ENCODE results near the gene TMEM92. TPM values are rescaled to one million over a fixed set of nuclear protein-coding genes. Genes with fewer than 3 reads are reported as not detected.

TMEM92 gene
- total and polyA plus RNA-seq, 10 of the 15 experiments (the other 5 are each of a cell fraction or from before 2014, with no cell fraction given), result 0.11 to 1.2 (median 0.32) TPM

DNA sequence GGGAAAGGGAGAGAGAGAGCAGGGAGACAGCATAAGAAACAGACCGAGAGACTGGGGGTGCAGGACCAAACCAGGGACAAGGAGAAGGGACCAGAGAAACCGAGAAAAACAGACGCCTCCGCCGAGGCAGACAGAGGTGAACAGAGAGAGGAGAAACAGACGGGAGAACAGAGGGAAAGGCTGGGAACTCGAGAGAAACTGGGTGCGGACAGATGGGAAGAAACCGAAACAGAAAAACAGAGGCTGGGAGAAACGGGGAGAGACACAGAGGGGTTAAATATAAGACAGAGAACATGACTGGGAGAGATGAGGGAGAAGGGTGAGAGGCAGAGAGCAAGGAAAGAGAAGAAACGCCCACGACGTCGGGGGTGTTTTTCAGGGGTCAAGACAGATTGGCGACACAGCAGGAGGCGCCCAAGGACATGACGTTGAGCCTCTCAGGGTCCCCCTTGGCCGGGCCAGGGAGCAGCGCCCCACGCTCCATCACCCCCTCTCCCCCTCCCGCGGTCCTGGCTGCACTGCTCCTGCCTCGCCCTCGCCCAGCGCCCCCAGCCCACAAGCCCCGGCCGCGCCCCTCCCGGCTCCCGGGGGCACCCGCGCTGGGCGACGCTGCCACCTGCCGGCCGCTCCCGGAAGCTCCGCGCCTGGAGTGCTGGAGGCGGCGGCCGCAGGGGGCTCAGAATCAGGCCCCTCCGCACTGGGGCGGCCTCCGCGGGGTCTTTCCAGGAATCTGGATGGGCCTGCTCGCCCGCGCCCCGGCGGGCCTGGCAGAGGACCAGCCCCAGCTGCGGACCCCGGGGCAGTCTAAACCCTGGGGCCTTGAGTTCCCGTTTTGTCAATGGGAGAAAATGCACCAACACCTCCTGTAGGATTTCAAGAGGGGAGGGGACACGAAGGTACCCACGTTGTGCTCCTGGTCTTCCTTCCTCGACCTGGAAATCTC lies 1.3 kb upstream of the TMEM92 start (continued):
- TF ChIP-seq BHLHE40 (IDR thresholded peaks at IDR 0.05; ENCODE audit: borderline replicate concordance in 1 of 2, low read depth in 2 of 2, low read length in 1 of 2) (peak in 1 of 2 experiments; percentile 17; a peak in 1 of 4 replicates), NR2F1 (conservative IDR thresholded peaks at IDR 0.05) (peak; percentile 84), HCFC1 (IDR thresholded peaks at IDR 0.05; ENCODE audit: low read length) (no peak), POLR2AphosphoS2 (IDR thresholded peaks at IDR 0.05; ENCODE audit: low read depth, low read length) (no peak), GATAD2B (conservative IDR thresholded peaks at IDR 0.05; ENCODE audit: low read depth) (peak; percentile 66; the same call in 1 of the 2 replicates), LARP7 (IDR thresholded peaks at IDR 0.05) (no peak; the same call in none of the 2 replicates), KAT2A (conservative IDR thresholded peaks at IDR 0.05; ENCODE audit: control insufficient read depth, low read depth, low read length) (no peak), NBN (IDR thresholded peaks at IDR 0.05) (peak; percentile 72; the same call in 1 of the 2 replicates), PBX3 (IDR thresholded peaks at IDR 0.05; ENCODE audit: insufficient replicate concordance, low read depth, low read length) (no peak), HSF1 (IDR thresholded peaks at IDR 0.05; ENCODE audit: low read depth, low read length) (no peak), NFYA (IDR thresholded peaks at IDR 0.05; ENCODE audit: borderline replicate concordance, low read depth, low read length) (no peak), SMC3 (IDR thresholded peaks at IDR 0.05; ENCODE audit: borderline replicate concordance, low read length) (peak; percentile 32; the same call in 1 of the 2 replicates), NRF1 (conservative IDR thresholded peaks at IDR 0.05; ENCODE audit: low read depth, low read length) (no peak), IKZF1 (conservative IDR thresholded peaks at IDR 0.05) (0 out of 2 replicates have a peak, but pooled peaks have one; percentile 65), STAT1 (conservative IDR thresholded peaks at IDR 0.05) (no peak), USF2 (IDR thresholded peaks at IDR 0.05; ENCODE audit: borderline replicate concordance, low read depth, low read length) (no peak), SRF (IDR thresholded peaks at IDR 0.05; ENCODE audit: low read depth in 2 of 2, low read length in 2 of 2) (no peak), RAD51 (IDR thresholded peaks at IDR 0.05) (no peak), FOXM1 (IDR thresholded peaks at IDR 0.05; ENCODE audit: low read depth, low read length) (no peak), BRCA1 (IDR thresholded peaks at IDR 0.05; ENCODE audit: low read depth, low read length) (no peak)
- TF ChIP-seq, protein P1, sequence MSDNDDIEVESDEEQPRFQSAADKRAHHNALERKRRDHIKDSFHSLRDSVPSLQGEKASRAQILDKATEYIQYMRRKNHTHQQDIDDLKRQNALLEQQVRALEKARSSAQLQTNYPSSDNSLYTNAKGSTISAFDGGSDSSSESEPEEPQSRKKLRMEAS (IDR thresholded peaks at IDR 0.05; ENCODE audit: low read depth, low read length), result no peak
- TF ChIP-seq, protein P2, sequence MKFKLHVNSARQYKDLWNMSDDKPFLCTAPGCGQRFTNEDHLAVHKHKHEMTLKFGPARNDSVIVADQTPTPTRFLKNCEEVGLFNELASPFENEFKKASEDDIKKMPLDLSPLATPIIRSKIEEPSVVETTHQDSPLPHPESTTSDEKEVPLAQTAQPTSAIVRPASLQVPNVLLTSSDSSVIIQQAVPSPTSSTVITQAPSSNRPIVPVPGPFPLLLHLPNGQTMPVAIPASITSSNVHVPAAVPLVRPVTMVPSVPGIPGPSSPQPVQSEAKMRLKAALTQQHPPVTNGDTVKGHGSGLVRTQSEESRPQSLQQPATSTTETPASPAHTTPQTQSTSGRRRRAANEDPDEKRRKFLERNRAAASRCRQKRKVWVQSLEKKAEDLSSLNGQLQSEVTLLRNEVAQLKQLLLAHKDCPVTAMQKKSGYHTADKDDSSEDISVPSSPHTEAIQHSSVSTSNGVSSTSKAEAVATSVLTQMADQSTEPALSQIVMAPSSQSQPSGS (IDR thresholded peaks at IDR 0.05; ENCODE audit: low read length), result no peak

All from GM12878 (cell line).